ENCODE measurements around the gene SLC2A11. TPM values are rescaled to one million over a fixed set of nuclear protein-coding genes. Genes with fewer than 3 reads are reported as not detected.

SLC2A11 gene
- total RNA-seq, 1 experiment from 2014 or later, result 26.9 TPM

DNA sequence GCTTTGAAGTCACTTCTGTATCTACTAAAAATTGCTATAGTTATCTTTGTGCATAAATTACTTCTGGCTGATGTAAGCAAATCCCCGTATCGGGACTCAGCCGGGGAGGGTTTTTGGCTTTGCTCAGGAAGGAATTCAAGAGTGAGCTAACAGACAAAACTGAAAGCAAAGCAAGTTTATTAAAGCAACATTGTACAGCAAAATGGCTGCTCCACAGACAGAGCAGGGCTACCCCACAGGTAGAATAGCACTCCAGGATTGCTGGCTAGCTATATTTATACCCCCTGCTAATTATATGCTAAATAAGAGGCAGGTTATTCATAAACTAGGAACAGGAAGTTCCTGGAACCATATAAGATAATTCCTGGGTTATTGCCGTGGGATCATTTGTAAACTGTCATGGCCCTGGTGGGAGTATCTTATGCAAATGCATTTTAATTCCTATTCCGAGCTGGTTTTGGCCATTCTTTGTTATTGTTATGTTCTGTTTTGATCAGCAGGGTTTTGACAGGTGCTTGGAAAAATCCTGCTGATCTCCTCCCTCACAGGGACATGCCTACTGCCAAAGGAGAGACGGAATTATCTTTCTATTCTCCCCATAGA lies 51.7 kb downstream of the SLC2A11 start:
- Histone ChIP-seq H3K9me3 (ENCODE audit: insufficient read depth, low read depth) (no peaks in the 10 kb centered on the region), H3K4me2 (no peak overlapping the region), H4K20me1 (ENCODE audit: insufficient read depth) (no peaks in the 10 kb centered on the region), H3K4me1 (replicated peaks; ENCODE audit: insufficient read depth) (peaks cover 11% of the 10 kb centered on the region; the same call in 1 of the 2 replicates), H3F3A (ENCODE audit: insufficient read depth, low read depth) (peaks cover 4% of the 10 kb centered on the region), H3K36me3 (ENCODE audit: low read depth) (no peaks in the 10 kb centered on the region), H2AFZ (no peak overlapping the region), H3K27me3 (ENCODE audit: insufficient read depth, low read depth) (no peaks in the 10 kb centered on the region), H3K79me2 (ENCODE audit: low read depth) (peaks cover 10% of the 10 kb centered on the region; the same call in 1 of the 2 replicates), H3K27ac (no peak overlapping the region), H3K9me2 (ENCODE audit: insufficient read depth) (no peaks in the 10 kb centered on the region), H3K4me3 (no peak overlapping the region)
- BruUV-seq (replicated peaks), result no TSS peak
- intact Hi-C loops (cut with micrococcal nuclease; ENCODE audit: unreplicated experiment), result no loop called here
- TF ChIP-seq CTCF (conservative IDR thresholded peaks at IDR 0.05) (no peak), EZH2 (IDR thresholded peaks at IDR 0.05; ENCODE audit: low read depth) (no peak)
- no peak for DNase-seq
- ChIA-PET CTCF (interaction anchor here (0.5 kb wide), 1 partner anchor 21 kb away, joined by 6 read pairs; no protein-coding TSS in a partner anchor), POLR2A (ENCODE audit: unreplicated experiment) (no interaction called here)

DNA sequence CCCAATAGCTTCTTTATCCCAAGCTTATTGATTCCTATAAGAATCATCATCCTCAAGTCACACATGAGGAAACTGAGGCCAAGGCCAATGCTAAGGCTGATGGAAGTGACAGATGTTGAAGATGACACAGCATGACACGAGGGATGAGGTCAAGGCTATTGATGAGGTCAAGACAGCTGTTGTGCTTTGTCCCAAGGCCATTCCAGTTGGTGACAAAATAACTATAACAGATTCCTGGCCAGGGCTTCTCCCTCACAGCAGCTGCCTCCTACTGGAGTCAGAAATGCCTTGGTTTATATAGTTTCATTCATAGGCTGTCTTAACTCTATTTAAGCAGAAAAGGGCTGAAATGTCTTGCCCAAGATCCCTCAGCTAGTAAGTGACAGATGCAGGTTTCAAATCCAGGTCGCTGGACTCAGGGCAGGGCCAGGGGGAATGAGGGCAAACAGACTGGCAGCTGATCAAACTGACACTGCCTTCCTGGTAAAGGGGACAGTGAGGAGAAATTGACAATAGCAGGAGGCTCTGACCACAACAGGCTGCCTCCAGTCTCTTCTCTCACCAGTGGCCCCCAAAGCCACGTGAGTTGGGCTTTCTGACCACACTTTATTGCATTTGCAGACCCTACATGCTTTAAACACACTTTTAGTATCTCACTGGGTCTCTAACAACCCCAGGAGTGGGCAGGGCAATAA lies 53.0 kb downstream of the SLC2A11 start:
- BruUV-seq (replicated peaks), result no TSS peak
- no peak for DNase-seq
- Histone ChIP-seq H3K9me3 (ENCODE audit: insufficient read depth, low read depth) (no peaks in the 10 kb centered on the region), H2AFZ (no peak overlapping the region), H3K4me3 (no peak overlapping the region), H3K4me2 (no peak overlapping the region), H3K9me2 (ENCODE audit: insufficient read depth) (no peaks in the 10 kb centered on the region), H3F3A (ENCODE audit: insufficient read depth, low read depth) (peaks cover 17% of the 10 kb centered on the region), H3K36me3 (ENCODE audit: low read depth) (no peaks in the 10 kb centered on the region), H3K79me2 (ENCODE audit: low read depth) (peaks cover 10% of the 10 kb centered on the region; the same call in 1 of the 2 replicates), H3K27me3 (ENCODE audit: insufficient read depth, low read depth) (no peaks in the 10 kb centered on the region), H4K20me1 (ENCODE audit: insufficient read depth) (no peaks in the 10 kb centered on the region), H3K27ac (no peak overlapping the region), H3K4me1 (replicated peaks; ENCODE audit: insufficient read depth) (peaks cover 12% of the 10 kb centered on the region; the same call in 1 of the 2 replicates)
- intact Hi-C loops (cut with micrococcal nuclease; ENCODE audit: unreplicated experiment), result no loop called here
- ChIA-PET POLR2A (ENCODE audit: unreplicated experiment) (no interaction called here), CTCF (no interaction called here)
- TF ChIP-seq EZH2 (IDR thresholded peaks at IDR 0.05; ENCODE audit: low read depth), result no peak
- TF ChIP-seq CTCF (conservative IDR thresholded peaks at IDR 0.05), result no peak

DNA sequence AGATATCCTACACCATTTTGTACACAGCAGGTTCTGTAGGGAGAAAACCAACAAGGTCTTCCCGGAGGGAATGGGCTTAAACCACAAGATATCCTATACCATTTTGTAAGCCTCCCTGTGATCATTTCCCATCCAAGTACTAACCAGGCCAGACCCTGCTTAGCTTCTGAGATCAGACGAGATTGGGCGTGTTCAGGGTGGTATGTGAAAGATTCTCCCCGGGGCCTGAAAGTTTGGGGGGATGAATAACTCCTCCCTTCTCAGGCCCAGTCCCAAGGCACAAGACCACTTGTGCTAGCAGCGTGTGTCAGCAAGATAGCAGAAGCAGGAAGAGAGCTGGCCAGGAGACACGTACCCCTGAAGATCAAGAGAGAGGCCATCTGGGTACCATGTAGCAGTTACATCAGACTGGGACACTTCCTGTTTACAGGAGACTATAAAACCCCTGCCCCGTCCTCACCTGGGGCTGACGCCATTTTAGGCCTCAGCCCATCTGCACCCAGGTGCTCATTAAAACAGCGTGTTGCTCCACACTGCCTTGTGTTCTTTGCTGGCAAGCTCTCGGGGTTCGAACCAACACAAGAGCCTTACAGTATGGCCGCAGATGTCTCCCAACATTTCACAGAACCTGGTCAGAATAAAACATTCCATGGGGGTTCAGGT lies 53.8 kb downstream of the SLC2A11 start:
- POLR2A ChIA-PET (ENCODE audit: unreplicated experiment), result no interaction called here
- no peaks in the 10 kb centered on the region for H4K20me1 ChIP-seq (ENCODE audit: insufficient read depth)
- intact Hi-C loops (cut with micrococcal nuclease; ENCODE audit: unreplicated experiment), result no loop called here

More for the DNA sequence above, 53.8 kb downstream of the SLC2A11 start:
- BruUV-seq (replicated peaks), result no TSS peak
- peaks cover 10% of the 10 kb centered on the region; the same call in 1 of the 2 replicates for H3K79me2 ChIP-seq (ENCODE audit: low read depth)
- no peaks in the 10 kb centered on the region for H3K9me2 ChIP-seq (ENCODE audit: insufficient read depth)
- TF ChIP-seq CTCF (conservative IDR thresholded peaks at IDR 0.05) (no peak), EZH2 (IDR thresholded peaks at IDR 0.05; ENCODE audit: low read depth) (no peak)
- peaks cover 18% of the 10 kb centered on the region for H3F3A ChIP-seq (ENCODE audit: insufficient read depth, low read depth)
- no peak for DNase-seq
- H3K27me3 ChIP-seq (ENCODE audit: insufficient read depth, low read depth), result no peaks in the 10 kb centered on the region
- no peak overlapping the region for H3K27ac ChIP-seq
- CTCF ChIA-PET, result no interaction called here
- H3K4me2 ChIP-seq, result no peak overlapping the region
- H2AFZ ChIP-seq, result no peak overlapping the region
- H3K4me1 ChIP-seq (replicated peaks; ENCODE audit: insufficient read depth), result peaks cover 12% of the 10 kb centered on the region; the same call in 1 of the 2 replicates
- H3K4me3 ChIP-seq, result no peak overlapping the region
- no peaks in the 10 kb centered on the region for H3K9me3 ChIP-seq (ENCODE audit: insufficient read depth, low read depth)
- no peaks in the 10 kb centered on the region for H3K36me3 ChIP-seq (ENCODE audit: low read depth)
